Neural cell (in vitro differentiated cells): ENCODE results near the gene ABO. TPM values are rescaled to one million over a fixed set of nuclear protein-coding genes. Genes with fewer than 3 reads are reported as not detected.

Source experiments
- H2AFZ ChIP-seq: fragments of 200-600, 300-800 bp; sonication (generic), shearing (Covaris generic); 2 replicates; pipeline ENCODE4 v1.6.0; 2014; ENCODE audit warnings: low read depth, mild to moderate bottlenecking, antibody characterized with exemption, low read length, moderate library complexity
- H3F3A ChIP-seq: fragments of 200-600 bp; shearing (Covaris generic); 2 replicates; pipeline ENCODE4 v1.6.1; 2016; ENCODE audit warnings: mild to moderate bottlenecking, moderate library complexity, mixed read lengths, antibody characterized with exemption, low read length; ENCODE audit not compliant: insufficient read depth, poor library complexity, severe bottlenecking
- H3K27ac ChIP-seq: fragments of 200-600, 300-800 bp; sonication (generic), shearing (Covaris generic); 2 replicates; pipeline ENCODE4 v1.5.1; 2014; ENCODE audit warnings: mild to moderate bottlenecking, low read length, moderate library complexity
- H3K27me3 ChIP-seq: fragments of 300-800, 200-600 bp; sonication (generic), shearing (Covaris generic); 2 replicates; pipeline ENCODE4 v1.6.0; 2014; ENCODE audit warnings: mild to moderate bottlenecking, low read depth, low read length, moderate library complexity; ENCODE audit not compliant: insufficient read depth
- H3K36me3 ChIP-seq: fragments of 300-800, 200-600 bp; sonication (generic), shearing (Covaris generic); 2 replicates; pipeline ENCODE4 v1.5.1; 2014; ENCODE audit warnings: mild to moderate bottlenecking, antibody characterized with exemption, low read length, moderate library complexity; ENCODE audit not compliant: insufficient read depth
- H3K4me2 ChIP-seq: fragments of 300-800, 200-600 bp; sonication (generic), shearing (Covaris generic); 2 replicates; pipeline ENCODE4 v1.6.0; 2014; ENCODE audit warnings: mild to moderate bottlenecking, low read length
- H3K4me3 ChIP-seq: fragments of 300-800, 200-600 bp; sonication (generic), shearing (Covaris generic); 2 replicates; pipeline ENCODE4 v1.5.1; 2014; ENCODE audit warnings: mild to moderate bottlenecking, low read length, moderate library complexity
- H3K79me2 ChIP-seq: fragments of 200-600 bp; shearing (Covaris generic); replicated peaks from 2 replicates; pipeline ENCODE4 v1.6.0; 2014; ENCODE audit warnings: mild to moderate bottlenecking, low read length, moderate library complexity; ENCODE audit not compliant: insufficient read depth
- H3K9ac ChIP-seq: fragments of 300-800, 200-600 bp; sonication (generic), shearing (Covaris generic); 2 replicates; pipeline ENCODE4 v1.6.1; 2016; ENCODE audit warnings: mild to moderate bottlenecking, low read length, mixed read lengths
- H3K9me2 ChIP-seq: fragments of 200-600 bp; shearing (Covaris generic); 2 replicates; pipeline ENCODE4 v1.6.1; 2016; ENCODE audit warnings: mild to moderate bottlenecking, low read length, mixed read lengths; ENCODE audit not compliant: insufficient read depth
- H3K9me3 ChIP-seq: fragments of 200-600, 300-800 bp; sonication (generic), shearing (Covaris generic); 2 replicates; pipeline ENCODE4 v1.6.1; 2016; ENCODE audit warnings: mild to moderate bottlenecking, mixed run types, low read length, moderate library complexity, mixed read lengths
- H4K20me1 ChIP-seq: fragments of 200-600 bp; shearing (Covaris generic); 2 replicates; pipeline ENCODE4 v1.6.1; 2016; ENCODE audit warnings: mild to moderate bottlenecking, mixed run types; ENCODE audit not compliant: insufficient read depth
- CTCF ChIP-seq: fragments of 450-650 bp; IDR thresholded peaks from 2 replicates; pipeline ENCODE4 v1.5.1; 2014; ENCODE audit warnings: antibody characterized with exemption, mild to moderate bottlenecking, moderate library complexity; ENCODE audit not compliant: poor library complexity, severe bottlenecking
- EP300 ChIP-seq: fragments of 450-650 bp; conservative IDR thresholded peaks from 2 replicates; pipeline ENCODE4 v1.6.1; 2014; ENCODE audit warnings: antibody characterized with exemption, mild to moderate bottlenecking, moderate library complexity; ENCODE audit not compliant: poor library complexity, severe bottlenecking
- EZH2 ChIP-seq: fragments of 200-600, 300-800 bp; shearing (Covaris generic), sonication (generic); IDR thresholded peaks from 2 replicates; pipeline ENCODE4 v1.6.1; 2014; ENCODE audit warnings: antibody characterized with exemption, low read length, borderline replicate concordance, mild to moderate bottlenecking; ENCODE audit not compliant: insufficient read depth, poor library complexity, severe bottlenecking
- MXI1 ChIP-seq: fragments of 450-650 bp; conservative IDR thresholded peaks from 2 replicates; pipeline ENCODE4 v1.6.1; 2014; ENCODE audit warnings: antibody characterized with exemption, mild to moderate bottlenecking; ENCODE audit not compliant: poor library complexity, severe bottlenecking
- POLR2AphosphoS5 ChIP-seq: IDR thresholded peaks from 2 replicates; pipeline ENCODE4 v1.6.1; 2012
- RAD21 ChIP-seq: fragments of 450-650 bp; conservative IDR thresholded peaks from 2 replicates; pipeline ENCODE4 v1.6.1; 2014; ENCODE audit warnings: antibody characterized with exemption, mild to moderate bottlenecking, moderate library complexity
- REST ChIP-seq: IDR thresholded peaks from 2 replicates; pipeline ENCODE4 v1.6.1; 2012; ENCODE audit warnings: borderline replicate concordance
- SMC3 ChIP-seq: fragments of 450-650 bp; conservative IDR thresholded peaks from 2 replicates; pipeline ENCODE4 v1.6.1; 2014; ENCODE audit warnings: antibody characterized with exemption, mild to moderate bottlenecking, moderate library complexity; ENCODE audit not compliant: poor library complexity
- TAF1 ChIP-seq: IDR thresholded peaks from 2 replicates; pipeline ENCODE4 v1.6.1; 2012; ENCODE audit warnings: low read depth
- polyA plus RNA-seq: library from polyadenylated mRNA; depleted of rRNA; stranded (reverse); fragments of >200 nt; gene quantifications from 2 replicates; pipeline ENCODE4 v1.2.3, GENCODE V29; 2014

ABO gene
- polyA plus RNA-seq, 1 donor from 2014 or later, result not detected

- Histone ChIP-seq H3K9me2 (no peaks in the 10 kb centered on the region), H3K4me2 (no peak overlapping the region), H3K36me3 (no peaks in the 10 kb centered on the region), H3K27ac (no peak overlapping the region), H2AFZ (no peak overlapping the region), H3K79me2 (no peaks in the 10 kb centered on the region), H3K27me3 (no peaks in the 10 kb centered on the region), H3K9ac (no peak overlapping the region), H3K4me3 (no peak overlapping the region), H3K9me3 (no peaks in the 10 kb centered on the region), H4K20me1 (no peaks in the 10 kb centered on the region), H3F3A (no peaks in the 10 kb centered on the region)
- TF ChIP-seq EZH2 (no peak), RAD21 (no peak), REST (no peak), POLR2AphosphoS5 (no peak), EP300 (no peak), TAF1 (no peak), CTCF (no peak), MXI1 (no peak), SMC3 (no peak)
These were observed 26.2 kb downstream of the ABO start for GRCh38 chr9:133248726-133249295.

- H3K9me2 ChIP-seq, result no peaks in the 10 kb centered on the region
- H3K27me3 ChIP-seq, result no peaks in the 10 kb centered on the region
- H3K9ac ChIP-seq, result no peak overlapping the region
- no peaks in the 10 kb centered on the region for H3K79me2 ChIP-seq
- H2AFZ ChIP-seq, result no peak overlapping the region
- H4K20me1 ChIP-seq, result no peaks in the 10 kb centered on the region
- TF ChIP-seq TAF1, result no peak
- TF ChIP-seq REST, result no peak
- no peak for TF ChIP-seq EP300
- TF ChIP-seq SMC3, result no peak
- TF ChIP-seq POLR2AphosphoS5, result no peak
- TF ChIP-seq CTCF, result no peak
- TF ChIP-seq RAD21, result no peak
- TF ChIP-seq EZH2, result no peak
- no peak for TF ChIP-seq MXI1
- no peak overlapping the region for H3K27ac ChIP-seq
- no peak overlapping the region for H3K4me2 ChIP-seq
- no peaks in the 10 kb centered on the region for H3F3A ChIP-seq
- no peaks in the 10 kb centered on the region for H3K9me3 ChIP-seq
- H3K36me3 ChIP-seq, result no peaks in the 10 kb centered on the region
- H3K4me3 ChIP-seq, result no peak overlapping the region
These were observed 27.4 kb downstream of the ABO start for GRCh38 chr9:133247632-133248031.
